HepG2 (cell line): ENCODE results near the gene KIFAP3. TPM values are rescaled to one million over a fixed set of nuclear protein-coding genes. Genes with fewer than 3 reads are reported as not detected.

Source experiments
- ATAC-seq: fragments of 200-7000 bp; cut with Tn5 transposase; 3 replicates; pipeline ENCODE4 v1.9.1; 2020; ENCODE audit warnings: mild to moderate bottlenecking, moderate library complexity
- BruUV-seq: library from RNA; stranded (reverse); fragments of 400-500 nt; replicated peaks from 2 replicates; lab custom pipeline; 2021; lab: Mats Ljungman, UMichigan
- CTCF ChIA-PET: fragments of 300-600 bp; formaldehyde crosslinking; extraction: SDS; loops from one replicate; lab custom pipeline; 2021; ENCODE audit warnings: low total read pairs, inconsistent platforms, low intra/inter-chr PET ratio; lab: Yijun Ruan, JAX
- POLR2A ChIA-PET: fragments of 350-600 bp; sonication (Branson Sonifier 250); formaldehyde crosslinking; loops from one replicate; lab custom pipeline; 2020; ENCODE audit warnings: antibody characterized with exemption, inconsistent platforms; lab: Yijun Ruan, JAX
- DNase-seq: peaks from one replicate; pipeline ENCODE4 v3.0.0-alpha.2; 2015; ENCODE audit warnings: low spot score
- FAIRE-seq: peaks from 3 replicates; lab custom pipeline; 2011; peaks lifted over from hg19 to GRCh38; lab: Jason Lieb, UNC
- H2AFZ ChIP-seq: one replicate; pipeline ENCODE4 v1.6.1; 2011; ENCODE audit warnings: low read length, inconsistent platforms
- H3K27ac ChIP-seq: fragments of 300-600 bp; 3 replicates; pipeline ENCODE4 v1.8.0; 2011; ENCODE audit warnings: mixed run types, mild to moderate bottlenecking, mixed read lengths, low read length, inconsistent platforms; ENCODE audit not compliant: insufficient read depth; ENCODE audit errors: extremely low read length
- H3K27me3 ChIP-seq, 2 experiments: fragments of 200-600 bp in 1 of 2; 2 replicates in 1 of 2; 3 replicates in 1 of 2; pipeline versions ENCODE4 v1.6.0 to v1.8.0; 2011; ENCODE audit warnings: low read length in 2 of 2, mild to moderate bottlenecking in 2 of 2, moderate library complexity in 2 of 2, inconsistent platforms in 1 of 2; ENCODE audit not compliant: insufficient read depth in 2 of 2, control insufficient read depth in 1 of 2
- H3K36me3 ChIP-seq, 2 experiments: fragments of 200-600 bp in 1 of 2; replicated peaks in 1 of 2; 2 replicates in 1 of 2; 3 replicates in 1 of 2; pipeline versions ENCODE4 v1.5.1 to v1.8.0; 2011; ENCODE audit warnings: low read length in 2 of 2, inconsistent platforms in 1 of 2; ENCODE audit not compliant: insufficient read depth in 2 of 2, control insufficient read depth in 1 of 2
- H3K4me1 ChIP-seq: 2 replicates; pipeline ENCODE4 v1.5.1; 2012; ENCODE audit warnings: low read length, inconsistent platforms; ENCODE audit not compliant: insufficient read depth
- H3K4me2 ChIP-seq: 2 replicates; pipeline ENCODE4 v1.6.0; 2011; ENCODE audit warnings: low read depth, low read length, inconsistent platforms
- H3K4me3 ChIP-seq, 3 experiments: fragments of 200-600 bp in 1 of 3; sonication (generic), shearing (Covaris generic) in 1 of 3; replicated peaks in 1 of 3; 2 replicates each; pipeline ENCODE4 v1.5.1; 2011 to 2016; ENCODE audit warnings: low read length in 3 of 3, inconsistent platforms in 2 of 3, low read depth in 2 of 3, mild to moderate bottlenecking in 2 of 3, control low read depth in 1 of 3, mixed read lengths in 1 of 3; ENCODE audit not compliant: insufficient read depth in 1 of 3
- H3K79me2 ChIP-seq: one replicate; pipeline ENCODE4 v1.6.1; 2011; ENCODE audit warnings: low read length, inconsistent platforms; ENCODE audit not compliant: insufficient read depth
- H3K9ac ChIP-seq: 2 replicates; pipeline ENCODE4 v1.6.0; 2011; ENCODE audit warnings: mild to moderate bottlenecking, low read depth, low read length, inconsistent platforms; ENCODE audit not compliant: insufficient read depth
- H3K9me3 ChIP-seq: 2 replicates; pipeline ENCODE4 v1.5.1; 2012; ENCODE audit warnings: mild to moderate bottlenecking, low read length
- H4K20me1 ChIP-seq: 2 replicates; pipeline ENCODE4 v1.6.0; 2011; ENCODE audit warnings: inconsistent platforms, mild to moderate bottlenecking, low read length, moderate library complexity; ENCODE audit not compliant: insufficient read depth
- FOXA3 ChIP-seq: IDR thresholded peaks from 2 replicates; pipeline ENCODE4 v1.6.1; 2016; ENCODE audit warnings: missing genetic modification reagents, missing compliant biosample characterization
- KDM2A ChIP-seq: sonication (generic); formaldehyde crosslinking; IDR thresholded peaks from 2 replicates; pipeline ENCODE4 v1.4.0; 2020; ENCODE audit warnings: low read depth, missing genetic modification reagents, borderline replicate concordance
- KMT2A ChIP-seq: sonication (generic); formaldehyde crosslinking; IDR thresholded peaks from 2 replicates; pipeline ENCODE4 v1.4.0; 2020; ENCODE audit warnings: missing genetic modification reagents
- NBN ChIP-seq: fragments of 450-650 bp; conservative IDR thresholded peaks from 2 replicates; pipeline ENCODE4 v1.6.1; 2017
- NCOA1 ChIP-seq: sonication (generic); formaldehyde crosslinking; IDR thresholded peaks from 2 replicates; pipeline ENCODE4 v1.9.0; 2021; ENCODE audit warnings: missing genetic modification reagents
- REL ChIP-seq: sonication (generic); formaldehyde crosslinking; conservative IDR thresholded peaks from 2 replicates; pipeline ENCODE4 v1.8.0; 2022; ENCODE audit warnings: mild to moderate bottlenecking, missing genetic modification reagents, moderate library complexity
- SALL2 ChIP-seq: sonication (generic); formaldehyde crosslinking; IDR thresholded peaks from 2 replicates; pipeline ENCODE4 v1.8.1; 2023; ENCODE audit warnings: mild to moderate bottlenecking, missing genetic modification reagents, inconsistent platforms
- SIN3A ChIP-seq: IDR thresholded peaks from 2 replicates; pipeline ENCODE4 v1.6.1; 2011; ENCODE audit warnings: low read depth, mild to moderate bottlenecking, control low read depth, low read length, borderline replicate concordance
- SIX1 ChIP-seq: sonication (generic); formaldehyde crosslinking; IDR thresholded peaks from 2 replicates; pipeline ENCODE4 v1.4.0; 2020; ENCODE audit warnings: missing genetic modification reagents, borderline replicate concordance
- TMF1 ChIP-seq: sonication (generic); formaldehyde crosslinking; IDR thresholded peaks from 2 replicates; pipeline ENCODE4 v1.8.1; 2022; ENCODE audit warnings: low read depth, missing genetic modification reagents
- ZBTB7A ChIP-seq: sonication (generic); formaldehyde crosslinking; IDR thresholded peaks from 2 replicates; pipeline ENCODE4 v1.8.0; 2022; ENCODE audit warnings: mild to moderate bottlenecking, missing genetic modification reagents
- ZEB1 ChIP-seq: IDR thresholded peaks from 2 replicates; pipeline ENCODE4 v1.6.1; 2012; ENCODE audit warnings: mild to moderate bottlenecking, low read depth, inconsistent platforms; ENCODE audit not compliant: insufficient replicate concordance
- ZFP37 ChIP-seq: sonication (generic); formaldehyde crosslinking; IDR thresholded peaks from 2 replicates; pipeline ENCODE4 v1.4.0; 2020; ENCODE audit warnings: missing genetic modification reagents, borderline replicate concordance
- ZNF256 ChIP-seq: sonication (generic); formaldehyde crosslinking; conservative IDR thresholded peaks from 2 replicates; pipeline ENCODE4 v1.4.0; 2020; ENCODE audit warnings: missing genetic modification reagents
- ZNF317 ChIP-seq: sonication (generic); formaldehyde crosslinking; IDR thresholded peaks from 2 replicates; pipeline ENCODE4 v1.5.0; 2020; ENCODE audit warnings: mild to moderate bottlenecking, missing genetic modification reagents
- ZNF607 ChIP-seq: sonication (generic); formaldehyde crosslinking; IDR thresholded peaks from 2 replicates; pipeline ENCODE4 v1.5.1; 2020; ENCODE audit warnings: missing genetic modification reagents, mild to moderate bottlenecking, borderline replicate concordance
- ZNF619 ChIP-seq: sonication (generic); formaldehyde crosslinking; IDR thresholded peaks from 2 replicates; pipeline ENCODE4 v1.4.0; 2020; ENCODE audit warnings: mild to moderate bottlenecking, missing genetic modification reagents
- ZNF768 ChIP-seq: sonication (generic); formaldehyde crosslinking; IDR thresholded peaks from 2 replicates; pipeline ENCODE4 v1.4.0; 2020; ENCODE audit warnings: missing genetic modification reagents
- WGBS: methylation state at CpG from one replicate; pipeline ENCODE4 v1.1.6; 2017; ENCODE audit warnings: low lambda C conversion rate; 5-methylcytosine and 5-hydroxymethylcytosine counted together
- in situ Hi-C: cut with HindIII; loops from 2 replicates; pipeline ENCODE4 v1.10.0; 2017; ENCODE audit warnings: low pct_unique_long_range_greater_than_20kb; ENCODE audit not compliant: extremely low pct_ligation_motif_present
- intact Hi-C: fragments of 100-400 bp; cut with micrococcal nuclease; formaldehyde crosslinking; loops from one replicate; pipeline ENCODE4 v1.10.0; 2022; ENCODE audit not compliant: unreplicated experiment
- polyA plus RNA-seq, 8 experiments: library from polyadenylated mRNA; depleted of rRNA in 3 of 8; stranded (reverse) in 7 of 8; unstranded in 1 of 8; fragments of >200 nt; fragmentation: Illumina TruSeq in 4 of 8; extraction: Trizol in 4 of 8; gene quantifications; 2 replicates each; pipeline versions ENCODE4 v1.2.1 to v1.2.3, GENCODE V29; 2011 to 2016; ENCODE audit warnings: low read depth in 4 of 8, missing spikeins in 1 of 8, mixed read lengths in 1 of 8; ENCODE audit not compliant: insufficient read depth in 1 of 8
- total RNA-seq, 5 experiments: library from RNA; depleted of rRNA; stranded (reverse); fragments of >200 nt; fragmentation: Illumina TruSeq; extraction: Trizol; gene quantifications; 2 replicates each; pipeline ENCODE4 v1.2.3, GENCODE V29; 2016; ENCODE audit warnings: low read depth in 1 of 5
- TF ChIP-seq, protein P1 (sequence below): sonication (generic); formaldehyde crosslinking; IDR thresholded peaks from 2 replicates; pipeline ENCODE4 v1.5.0; 2020; ENCODE audit warnings: missing genetic modification reagents
- TF ChIP-seq, protein P2 (sequence below): sonication (generic); formaldehyde crosslinking; IDR thresholded peaks from 2 replicates; pipeline ENCODE4 v1.5.0; 2020; ENCODE audit warnings: missing genetic modification reagents
- TF ChIP-seq, protein P3 (sequence below): sonication (generic); formaldehyde crosslinking; IDR thresholded peaks from 2 replicates; pipeline ENCODE4 v1.8.1; 2023; ENCODE audit warnings: mild to moderate bottlenecking, missing genetic modification reagents

The KIFAP3 gene
- total and polyA plus RNA-seq, 2 of the 13 experiments (the other 11 are each of a cell fraction or from before 2014, with no cell fraction given): 3.4 to 10.0 TPM

DNA sequence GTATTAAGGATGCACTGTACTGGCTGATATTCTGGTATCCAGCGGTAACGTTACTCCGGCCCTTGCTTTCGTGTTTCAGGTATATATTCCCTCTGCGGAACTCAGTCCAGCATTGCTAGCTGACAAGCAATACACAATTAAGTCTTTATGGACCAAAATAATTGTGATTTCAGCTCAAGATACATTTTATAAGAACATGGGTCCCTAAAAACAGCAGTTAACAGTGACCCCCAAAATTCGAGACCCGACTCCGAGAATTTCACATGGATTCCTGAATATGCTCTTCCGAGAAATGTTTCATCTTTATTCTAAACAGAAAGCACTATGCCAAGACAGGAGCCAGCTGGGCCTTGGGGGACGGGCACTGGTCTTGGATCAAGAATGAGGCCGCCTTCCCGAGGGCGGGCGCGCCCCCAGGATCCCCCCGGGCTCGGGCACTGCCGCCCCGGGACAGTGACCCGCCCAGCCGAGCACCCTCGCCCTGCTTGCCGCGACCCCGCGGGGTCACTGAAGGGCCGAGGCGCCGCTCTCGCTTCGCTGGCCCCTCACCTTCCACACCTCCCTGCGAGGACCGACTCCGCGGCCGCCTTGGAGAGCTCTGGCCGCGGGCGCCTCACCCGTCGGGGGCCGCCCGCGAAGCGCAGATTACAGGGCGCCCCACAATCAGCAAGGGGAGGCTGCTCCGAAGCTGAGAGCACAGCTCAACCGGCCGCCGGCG is 181.4 kb downstream of the KIFAP3 start:
- intact Hi-C loops: loop anchor here (2.0 to 10.0 kb wide), 4 partner anchors 32 to 1592 kb away; partner anchors contain the start of genes F5 and PRRC2C
- POLR2A ChIA-PET: interaction anchor here (0.6 to 2.6 kb wide), 7 partner anchors 10 to 639 kb away, joined by 3 to 14 read pairs (median 4); partner anchors contain the start of genes F5, GORAB and METTL18
- no peak for TF ChIP-seq ZNF619
- TF ChIP-seq SIN3A: no peak
- TF ChIP-seq ZNF607 (CRISPR knock-in tag): peak; percentile 15; the same call in 1 of the 2 replicates
- TF ChIP-seq, protein P1, sequence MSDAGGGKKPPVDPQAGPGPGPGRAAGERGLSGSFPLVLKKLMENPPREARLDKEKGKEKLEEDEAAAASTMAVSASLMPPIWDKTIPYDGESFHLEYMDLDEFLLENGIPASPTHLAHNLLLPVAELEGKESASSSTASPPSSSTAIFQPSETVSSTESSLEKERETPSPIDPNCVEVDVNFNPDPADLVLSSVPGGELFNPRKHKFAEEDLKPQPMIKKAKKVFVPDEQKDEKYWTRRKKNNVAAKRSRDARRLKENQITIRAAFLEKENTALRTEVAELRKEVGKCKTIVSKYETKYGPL: no peak
- TF ChIP-seq SIX1 (CRISPR knock-in tag): no peak
- TF ChIP-seq KMT2A (CRISPR knock-in tag): peak; percentile 22; the same call in 1 of the 2 replicates
- peak; percentile 56; the same call in 1 of the 2 replicates for TF ChIP-seq ZNF768 (CRISPR knock-in tag)
- TF ChIP-seq KDM2A (CRISPR knock-in tag): no peak
- TF ChIP-seq ZFP37 (CRISPR knock-in tag): no peak
- TF ChIP-seq ZBTB7A: peak; percentile 85
- 0 out of 2 replicates have a peak, but pooled peaks have one; percentile 44 for TF ChIP-seq REL
- no peak for TF ChIP-seq NBN
- TF ChIP-seq ZNF317 (CRISPR knock-in tag): no peak
- TF ChIP-seq TMF1 (CRISPR knock-in tag): peak; percentile 11; the same call in 1 of the 2 replicates
- no peak for TF ChIP-seq ZNF256 (CRISPR knock-in tag)
- peak; percentile 4; the same call in 1 of the 2 replicates for TF ChIP-seq FOXA3
- TF ChIP-seq, protein P2, sequence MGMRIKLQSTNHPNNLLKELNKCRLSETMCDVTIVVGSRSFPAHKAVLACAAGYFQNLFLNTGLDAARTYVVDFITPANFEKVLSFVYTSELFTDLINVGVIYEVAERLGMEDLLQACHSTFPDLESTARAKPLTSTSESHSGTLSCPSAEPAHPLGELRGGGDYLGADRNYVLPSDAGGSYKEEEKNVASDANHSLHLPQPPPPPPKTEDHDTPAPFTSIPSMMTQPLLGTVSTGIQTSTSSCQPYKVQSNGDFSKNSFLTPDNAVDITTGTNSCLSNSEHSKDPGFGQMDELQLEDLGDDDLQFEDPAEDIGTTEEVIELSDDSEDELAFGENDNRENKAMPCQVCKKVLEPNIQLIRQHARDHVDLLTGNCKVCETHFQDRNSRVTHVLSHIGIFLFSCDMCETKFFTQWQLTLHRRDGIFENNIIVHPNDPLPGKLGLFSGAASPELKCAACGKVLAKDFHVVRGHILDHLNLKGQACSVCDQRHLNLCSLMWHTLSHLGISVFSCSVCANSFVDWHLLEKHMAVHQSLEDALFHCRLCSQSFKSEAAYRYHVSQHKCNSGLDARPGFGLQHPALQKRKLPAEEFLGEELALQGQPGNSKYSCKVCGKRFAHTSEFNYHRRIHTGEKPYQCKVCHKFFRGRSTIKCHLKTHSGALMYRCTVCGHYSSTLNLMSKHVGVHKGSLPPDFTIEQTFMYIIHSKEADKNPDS (CRISPR knock-in tag): no peak
- TF ChIP-seq ZEB1: peak; percentile 12
- no peak for TF ChIP-seq SALL2 (CRISPR knock-in tag)
- TF ChIP-seq, protein P3, sequence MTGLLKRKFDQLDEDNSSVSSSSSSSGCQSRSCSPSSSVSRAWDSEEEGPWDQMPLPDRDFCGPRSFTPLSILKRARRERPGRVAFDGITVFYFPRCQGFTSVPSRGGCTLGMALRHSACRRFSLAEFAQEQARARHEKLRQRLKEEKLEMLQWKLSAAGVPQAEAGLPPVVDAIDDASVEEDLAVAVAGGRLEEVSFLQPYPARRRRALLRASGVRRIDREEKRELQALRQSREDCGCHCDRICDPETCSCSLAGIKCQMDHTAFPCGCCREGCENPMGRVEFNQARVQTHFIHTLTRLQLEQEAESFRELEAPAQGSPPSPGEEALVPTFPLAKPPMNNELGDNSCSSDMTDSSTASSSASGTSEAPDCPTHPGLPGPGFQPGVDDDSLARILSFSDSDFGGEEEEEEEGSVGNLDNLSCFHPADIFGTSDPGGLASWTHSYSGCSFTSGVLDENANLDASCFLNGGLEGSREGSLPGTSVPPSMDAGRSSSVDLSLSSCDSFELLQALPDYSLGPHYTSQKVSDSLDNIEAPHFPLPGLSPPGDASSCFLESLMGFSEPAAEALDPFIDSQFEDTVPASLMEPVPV (CRISPR knock-in tag): peak; percentile 19; the same call in 1 of the 2 replicates
- TF ChIP-seq NCOA1 (CRISPR knock-in tag): no peak

More for the DNA sequence above, 181.4 kb downstream of the KIFAP3 start:
- Histone ChIP-seq H3K27ac (peak overlapping the region; percentile 99), H3K36me3 (peaks cover 0 to 2% of the 10 kb centered on the region in 2 experiments; a peak in 3 of 5 replicates), H3K27me3 (peaks cover 0 to 4% of the 10 kb centered on the region in 2 experiments; a peak in 1 of 5 replicates), H3K9me3 (no peaks in the 10 kb centered on the region), H3K4me2 (peak overlapping the region; percentile 83), H3K4me3 (peak overlapping the region; percentile 81 to 90 (median 87)), H2AFZ (no peak overlapping the region), H3K79me2 (peaks cover 17% of the 10 kb centered on the region), H4K20me1 (no peaks in the 10 kb centered on the region), H3K4me1 (peaks cover 36% of the 10 kb centered on the region), H3K9ac (peak overlapping the region; percentile 95)
- DNase-seq: no peak
- WGBS: 1% methylated on average over 22 of the region's 51 CpGs
- CTCF ChIA-PET: no interaction called here
- ATAC-seq: peak; percentile 11; the same call in 1 of the 3 replicates
- in situ Hi-C loops: no loop called here
- FAIRE-seq: no peak
- no TSS peak for BruUV-seq
